Measurements from ENCODE around the gene RNF148.

RNF148 gene, protein sequence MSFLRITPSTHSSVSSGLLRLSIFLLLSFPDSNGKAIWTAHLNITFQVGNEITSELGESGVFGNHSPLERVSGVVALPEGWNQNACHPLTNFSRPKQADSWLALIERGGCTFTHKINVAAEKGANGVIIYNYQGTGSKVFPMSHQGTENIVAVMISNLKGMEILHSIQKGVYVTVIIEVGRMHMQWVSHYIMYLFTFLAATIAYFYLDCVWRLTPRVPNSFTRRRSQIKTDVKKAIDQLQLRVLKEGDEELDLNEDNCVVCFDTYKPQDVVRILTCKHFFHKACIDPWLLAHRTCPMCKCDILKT

DNA sequence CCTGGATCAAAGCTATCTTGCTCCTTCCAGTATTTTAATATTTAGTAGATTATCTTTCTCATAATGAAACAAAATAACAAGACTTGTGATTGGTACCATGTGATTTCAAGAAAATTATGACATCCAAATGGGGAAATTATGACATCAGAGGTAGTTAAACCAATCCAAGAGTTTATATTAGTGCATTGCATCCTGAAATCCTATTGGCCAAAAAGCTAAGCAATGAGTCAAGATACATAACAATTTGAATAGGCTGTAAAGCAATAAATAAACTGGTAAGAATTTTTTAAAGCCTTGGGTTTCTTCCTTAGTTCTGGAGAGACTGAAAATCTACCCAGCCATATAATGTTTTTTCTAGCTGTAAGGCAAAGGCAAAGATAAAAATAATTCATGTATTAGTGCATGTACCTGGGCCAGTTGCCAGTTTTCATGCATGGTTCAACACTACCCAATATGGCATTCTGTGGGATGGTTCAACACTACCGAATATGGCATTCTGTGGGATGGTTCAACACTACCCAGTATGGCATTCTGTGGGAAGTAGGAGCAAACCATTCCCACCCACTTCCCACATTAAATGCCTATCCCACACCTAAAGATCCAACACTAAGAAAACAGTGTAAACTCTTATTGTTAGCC is at the start of gene RNF148:
Gene RNF148, minus strand, starts transcription at position 51 of the 639 bp plus-strand sequence. CDS start 172 bp downstream, outside the sequence.
- Histone ChIP-seq H3K4me1 (no peaks in the 10 kb centered on the region), H3K4me3 (ENCODE audit: low read depth, low read length) (no peak within 1 kb of the TSS), H3K9ac (no peak within 1 kb of the TSS), H3K27ac (no peak within 1 kb of the TSS), H3K9me3 (ENCODE audit: control insufficient read depth, low read length) (no peaks in the 10 kb centered on the region), H3K27me3 (ENCODE audit: control insufficient read depth, insufficient read depth, low read length) (no peaks in the 10 kb centered on the region), H3K36me3 (ENCODE audit: control insufficient read depth, insufficient read depth, low read length) (no peaks in the 10 kb centered on the region), H3K79me2 (no peaks in the 10 kb centered on the region), H3K4me2 (ENCODE audit: low read length) (no peak within 1 kb of the TSS), H2AFZ (no peak within 1 kb of the TSS)
- TF ChIP-seq, protein P1, sequence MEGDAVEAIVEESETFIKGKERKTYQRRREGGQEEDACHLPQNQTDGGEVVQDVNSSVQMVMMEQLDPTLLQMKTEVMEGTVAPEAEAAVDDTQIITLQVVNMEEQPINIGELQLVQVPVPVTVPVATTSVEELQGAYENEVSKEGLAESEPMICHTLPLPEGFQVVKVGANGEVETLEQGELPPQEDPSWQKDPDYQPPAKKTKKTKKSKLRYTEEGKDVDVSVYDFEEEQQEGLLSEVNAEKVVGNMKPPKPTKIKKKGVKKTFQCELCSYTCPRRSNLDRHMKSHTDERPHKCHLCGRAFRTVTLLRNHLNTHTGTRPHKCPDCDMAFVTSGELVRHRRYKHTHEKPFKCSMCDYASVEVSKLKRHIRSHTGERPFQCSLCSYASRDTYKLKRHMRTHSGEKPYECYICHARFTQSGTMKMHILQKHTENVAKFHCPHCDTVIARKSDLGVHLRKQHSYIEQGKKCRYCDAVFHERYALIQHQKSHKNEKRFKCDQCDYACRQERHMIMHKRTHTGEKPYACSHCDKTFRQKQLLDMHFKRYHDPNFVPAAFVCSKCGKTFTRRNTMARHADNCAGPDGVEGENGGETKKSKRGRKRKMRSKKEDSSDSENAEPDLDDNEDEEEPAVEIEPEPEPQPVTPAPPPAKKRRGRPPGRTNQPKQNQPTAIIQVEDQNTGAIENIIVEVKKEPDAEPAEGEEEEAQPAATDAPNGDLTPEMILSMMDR (IDR thresholded peaks at IDR 0.05), result no peak

DNA sequence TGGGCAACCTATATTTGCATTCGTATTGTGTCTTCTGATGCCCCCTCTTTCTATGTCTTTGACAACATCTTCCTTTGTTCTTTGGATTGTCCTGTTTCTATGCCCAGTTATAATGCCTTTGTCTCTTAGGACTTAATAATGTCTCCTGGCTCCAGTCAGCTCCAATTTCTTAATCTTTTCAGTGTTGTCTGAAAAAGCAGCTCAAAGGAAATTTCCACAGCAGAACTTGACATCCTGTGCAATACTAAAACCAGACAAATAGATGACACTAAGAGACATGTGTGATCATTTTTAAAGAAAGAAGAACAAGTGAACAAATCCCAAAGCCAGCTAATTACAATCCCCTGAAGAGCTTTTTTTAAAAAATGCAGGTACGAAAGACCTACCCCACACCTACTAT is 47.7 kb upstream of the RNF148 start:
- Histone ChIP-seq H3K9me3 (ENCODE audit: control insufficient read depth, low read length) (no peaks in the 10 kb centered on the region), H3K4me3 (ENCODE audit: low read depth, low read length) (no peak overlapping the region), H2AFZ (no peak overlapping the region), H3K27me3 (ENCODE audit: control insufficient read depth, insufficient read depth, low read length) (no peaks in the 10 kb centered on the region), H3K79me2 (no peaks in the 10 kb centered on the region), H3K9ac (no peak overlapping the region), H3K4me2 (ENCODE audit: low read length) (no peak overlapping the region), H3K36me3 (ENCODE audit: control insufficient read depth, insufficient read depth, low read length) (no peaks in the 10 kb centered on the region), H3K4me1 (no peaks in the 10 kb centered on the region), H3K27ac (no peak overlapping the region)
- TF ChIP-seq, protein P1 (IDR thresholded peaks at IDR 0.05), result no peak

DNA sequence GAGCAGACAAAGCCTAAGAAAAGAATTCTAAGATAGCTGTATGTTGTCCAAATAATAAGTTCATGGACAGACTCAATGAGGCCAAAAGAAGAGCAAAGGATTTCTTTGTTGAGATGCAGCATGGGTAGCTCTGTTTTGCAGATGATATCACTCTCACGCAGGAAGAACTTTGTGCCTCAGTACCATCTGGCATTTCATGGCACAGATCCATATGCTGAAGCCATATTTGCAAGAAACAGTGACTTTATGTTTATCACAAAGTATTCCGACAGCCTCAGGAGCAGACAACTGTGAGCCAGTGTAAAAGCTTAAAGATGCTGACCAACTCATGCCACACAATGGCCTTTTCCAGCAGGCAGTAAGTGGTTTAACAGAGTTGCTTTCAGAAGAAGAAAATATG is 45.5 kb upstream of the RNF148 start:
- Histone ChIP-seq H3K27ac (no peak overlapping the region), H3K9ac (no peak overlapping the region), H3K4me3 (ENCODE audit: low read depth, low read length) (no peak overlapping the region), H3K79me2 (no peaks in the 10 kb centered on the region), H2AFZ (no peak overlapping the region), H3K4me2 (ENCODE audit: low read length) (no peak overlapping the region), H3K4me1 (no peaks in the 10 kb centered on the region), H3K27me3 (ENCODE audit: control insufficient read depth, insufficient read depth, low read length) (no peaks in the 10 kb centered on the region), H3K36me3 (ENCODE audit: control insufficient read depth, insufficient read depth, low read length) (no peaks in the 10 kb centered on the region), H3K9me3 (ENCODE audit: control insufficient read depth, low read length) (no peaks in the 10 kb centered on the region)
- TF ChIP-seq, protein P1 (IDR thresholded peaks at IDR 0.05), result no peak

DNA sequence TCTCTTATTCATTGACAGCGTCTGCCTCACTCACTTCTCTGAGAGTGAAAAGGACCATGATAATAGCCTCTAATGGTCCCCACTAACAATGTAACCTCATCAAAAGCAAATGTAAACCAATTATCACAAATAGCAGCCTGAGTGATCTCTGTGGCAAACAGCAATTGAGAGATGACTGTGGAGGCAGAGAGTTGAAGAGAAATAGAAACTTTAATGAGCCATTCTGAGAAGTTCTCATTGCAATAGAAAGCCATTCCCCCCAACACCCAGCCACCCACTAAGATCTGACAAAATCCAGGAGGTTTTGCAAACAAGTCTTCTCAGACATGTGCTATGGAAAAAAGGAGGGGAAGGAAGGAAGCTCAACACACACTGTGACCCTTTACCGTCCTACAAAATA is 44.2 kb upstream of the RNF148 start:
- Histone ChIP-seq H3K27me3 (ENCODE audit: control insufficient read depth, insufficient read depth, low read length) (no peaks in the 10 kb centered on the region), H3K4me3 (ENCODE audit: low read depth, low read length) (no peak overlapping the region), H3K4me2 (ENCODE audit: low read length) (no peak overlapping the region), H3K4me1 (no peaks in the 10 kb centered on the region), H3K36me3 (ENCODE audit: control insufficient read depth, insufficient read depth, low read length) (no peaks in the 10 kb centered on the region), H3K79me2 (no peaks in the 10 kb centered on the region), H3K27ac (no peak overlapping the region), H3K9me3 (ENCODE audit: control insufficient read depth, low read length) (no peaks in the 10 kb centered on the region), H2AFZ (no peak overlapping the region), H3K9ac (no peak overlapping the region)
- TF ChIP-seq, protein P1 (IDR thresholded peaks at IDR 0.05), result no peak

All from parathyroid adenoma (tissue), 2 donors.